A549 (cell line): ENCODE measurements around the gene HADHA. TPM values are rescaled to one million over a fixed set of nuclear protein-coding genes. Genes with fewer than 3 reads are reported as not detected.

Experiments
- ATAC-seq, 2 experiments: fragments of 200-7000 bp in 1 of 2; fragments of >200 bp in 1 of 2; cut with Nextera tagmentation in 1 of 2; cut with Tn5 transposase in 1 of 2; 3 replicates each; pipeline versions ENCODE4 v1.8.0 to v1.9.1; 2018 to 2020; ENCODE audit warnings: mild to moderate bottlenecking in 1 of 2, moderate library complexity in 1 of 2
- CTCF ChIA-PET: fragments of 300-600 bp; sonication (Branson Sonifier 250); formaldehyde crosslinking; extraction: SDS; loops from one replicate; lab custom pipeline; 2021; ENCODE audit warnings: antibody characterized with exemption, inconsistent platforms; lab: Yijun Ruan, JAX
- POLR2A ChIA-PET: fragments of 350-600 bp; formaldehyde crosslinking; extraction: SDS; loops from one replicate; lab custom pipeline; 2021; ENCODE audit warnings: antibody characterized with exemption, inconsistent platforms; lab: Yijun Ruan, JAX
- DNase-seq, 2 experiments: peaks; one replicate each; pipeline versions ENCODE4 v3.0.0 to v3.0.0-alpha.2; 2011 to 2016; ENCODE audit warnings: low read depth in 1 of 2, low spot score in 1 of 2
- FAIRE-seq: peaks from 2 replicates; lab custom pipeline; 2011; peaks lifted over from hg19 to GRCh38; lab: Jason Lieb, UNC
- H3K27ac ChIP-seq, 2 experiments: fragments of >200 bp; sonication (Bioruptor Twin); formaldehyde crosslinking; 3 replicates each; pipeline ENCODE4 v1.5.1; 2016 to 2017
- H3K4me1 ChIP-seq: fragments of >200 bp; sonication (Bioruptor Twin); formaldehyde crosslinking; 3 replicates; pipeline ENCODE4 v1.6.1; 2016
- H3K4me2 ChIP-seq: fragments of >200 bp; sonication (Bioruptor Twin); formaldehyde crosslinking; 3 replicates; pipeline ENCODE4 v1.6.1; 2016
- H3K4me3 ChIP-seq: fragments of >200 bp; sonication (Bioruptor Twin); formaldehyde crosslinking; 3 replicates; pipeline ENCODE4 v1.5.1; 2016
- H3K9me3 ChIP-seq: fragments of >200 bp; sonication (Bioruptor Twin); formaldehyde crosslinking; 3 replicates; pipeline ENCODE4 v1.6.1; 2016
- BHLHE40 ChIP-seq: IDR thresholded peaks from 2 replicates; pipeline ENCODE4 v1.6.1; 2012; ENCODE audit warnings: low read depth, low read length, inconsistent platforms
- CHD2 ChIP-seq: fragments of 150-350 bp; IDR thresholded peaks from 2 replicates; pipeline ENCODE4 v1.6.1; 2014; ENCODE audit warnings: low read length; ENCODE audit not compliant: partially characterized antibody
- ESRRA ChIP-seq: fragments of 150-350 bp; IDR thresholded peaks from 2 replicates; pipeline ENCODE4 v1.6.1; 2014; ENCODE audit warnings: mild to moderate bottlenecking, low read length, borderline replicate concordance
- FOSB ChIP-seq: fragments of 250-450 bp; sonication (Bioruptor Pico); IDR thresholded peaks from 2 replicates; pipeline ENCODE4 v1.5.0; 2020; ENCODE audit warnings: mild to moderate bottlenecking, moderate library complexity
- FOSL2 ChIP-seq, 2 experiments: fragments of 450-650 bp in 1 of 2; fragments of >200 bp in 1 of 2; sonication (Bioruptor Twin) in 1 of 2; formaldehyde crosslinking; IDR thresholded peaks; 2 replicates each; pipeline versions ENCODE4 v1.5.0 to v1.6.1; 2016 to 2020; ENCODE audit warnings: mild to moderate bottlenecking in 1 of 2, moderate library complexity in 1 of 2
- GATA3 ChIP-seq: IDR thresholded peaks from 2 replicates; pipeline ENCODE4 v1.6.1; 2012; ENCODE audit warnings: borderline replicate concordance
- HDAC2 ChIP-seq: fragments of 200-600 bp; sonication (generic); IDR thresholded peaks from 2 replicates; pipeline ENCODE4 v1.6.1; 2016
- HOXB13 ChIP-seq: fragments of 250-450 bp; sonication (Bioruptor Pico); IDR thresholded peaks from 2 replicates; pipeline ENCODE4 v1.5.0; 2020; ENCODE audit warnings: low read depth, mild to moderate bottlenecking, moderate library complexity
- JUNB ChIP-seq: fragments of >200 bp; sonication (Bioruptor Twin); formaldehyde crosslinking; IDR thresholded peaks from 2 replicates; pipeline ENCODE4 v1.6.1; 2016
- KDM1A ChIP-seq: fragments of 200-600 bp; sonication (generic); IDR thresholded peaks from 2 replicates; pipeline ENCODE4 v1.6.1; 2016; ENCODE audit warnings: low read depth, mild to moderate bottlenecking
- KDM5A ChIP-seq: fragments of 200-600 bp; sonication (generic); IDR thresholded peaks from 2 replicates; pipeline ENCODE4 v1.6.1; 2016; ENCODE audit warnings: antibody characterized with exemption, mild to moderate bottlenecking
- POLR2AphosphoS2 ChIP-seq: conservative IDR thresholded peaks from 2 replicates; pipeline ENCODE4 v1.6.1; 2012; ENCODE audit warnings: low read length, improper control_type of control experiment, inconsistent platforms
- RFX5 ChIP-seq: fragments of 450-650 bp; IDR thresholded peaks from 2 replicates; pipeline ENCODE4 v1.7.1; 2014; ENCODE audit warnings: antibody characterized with exemption, mild to moderate bottlenecking, moderate library complexity
- RNF2 ChIP-seq: fragments of 200-600 bp; sonication (generic); IDR thresholded peaks from 2 replicates; pipeline ENCODE4 v1.6.1; 2016; ENCODE audit warnings: low read depth, mild to moderate bottlenecking, antibody characterized with exemption, moderate library complexity, borderline replicate concordance
- TFCP2L1 ChIP-seq: fragments of 250-450 bp; sonication (Bioruptor Pico); IDR thresholded peaks from 2 replicates; pipeline ENCODE4 v1.5.0; 2021; ENCODE audit warnings: mild to moderate bottlenecking
- ZSCAN20 ChIP-seq: fragments of 250-450 bp; sonication (Bioruptor Pico); IDR thresholded peaks from 2 replicates; pipeline ENCODE4 v1.8.0; 2022; ENCODE audit warnings: mild to moderate bottlenecking, moderate library complexity
- WGBS: methylation state at CpG from one replicate; pipeline ENCODE4 v1.1.6; 2017; ENCODE audit errors: missing lambda C conversion rate; 5-methylcytosine and 5-hydroxymethylcytosine counted together
- polyA plus RNA-seq, 4 experiments: library from polyadenylated mRNA; depleted of rRNA in 3 of 4; stranded (reverse); fragments of >200 nt; fragmentation: RNase III in 1 of 4; extraction: RNeasy Plus Mini Kit Qiagen cat#74134 plus additional on column Dnase treatment in 1 of 4; gene quantifications; 2 replicates in 3 of 4; 3 replicates in 1 of 4; pipeline ENCODE4 v1.2.3, GENCODE V29; 2011 to 2017
- TF ChIP-seq, protein P1 (sequence below): IDR thresholded peaks from 2 replicates; pipeline ENCODE4 v1.6.1; 2012; ENCODE audit warnings: low read depth, borderline replicate concordance
- TF ChIP-seq, protein P2 (sequence below): IDR thresholded peaks from 2 replicates; pipeline ENCODE4 v1.6.1; 2012
- TF ChIP-seq, protein P3 (sequence below): fragments of 150-350 bp; IDR thresholded peaks from 2 replicates; pipeline ENCODE4 v1.6.1; 2014; ENCODE audit warnings: low read depth, mild to moderate bottlenecking, low read length
- TF ChIP-seq, protein P4 (sequence below): fragments of 450-650 bp; IDR thresholded peaks from 2 replicates; pipeline ENCODE4 v1.6.1; 2014; ENCODE audit warnings: antibody characterized with exemption
- TF ChIP-seq, protein P5 (sequence below): fragments of 250-450 bp; sonication (Bioruptor Pico); IDR thresholded peaks from 2 replicates; pipeline ENCODE4 v1.5.0; 2020; ENCODE audit warnings: low read depth, mild to moderate bottlenecking, moderate library complexity

The HADHA gene
- polyA plus RNA-seq, 2 of the 4 experiments (the other 2 are of a cell fraction), result 122 to 174 TPM

DNA sequence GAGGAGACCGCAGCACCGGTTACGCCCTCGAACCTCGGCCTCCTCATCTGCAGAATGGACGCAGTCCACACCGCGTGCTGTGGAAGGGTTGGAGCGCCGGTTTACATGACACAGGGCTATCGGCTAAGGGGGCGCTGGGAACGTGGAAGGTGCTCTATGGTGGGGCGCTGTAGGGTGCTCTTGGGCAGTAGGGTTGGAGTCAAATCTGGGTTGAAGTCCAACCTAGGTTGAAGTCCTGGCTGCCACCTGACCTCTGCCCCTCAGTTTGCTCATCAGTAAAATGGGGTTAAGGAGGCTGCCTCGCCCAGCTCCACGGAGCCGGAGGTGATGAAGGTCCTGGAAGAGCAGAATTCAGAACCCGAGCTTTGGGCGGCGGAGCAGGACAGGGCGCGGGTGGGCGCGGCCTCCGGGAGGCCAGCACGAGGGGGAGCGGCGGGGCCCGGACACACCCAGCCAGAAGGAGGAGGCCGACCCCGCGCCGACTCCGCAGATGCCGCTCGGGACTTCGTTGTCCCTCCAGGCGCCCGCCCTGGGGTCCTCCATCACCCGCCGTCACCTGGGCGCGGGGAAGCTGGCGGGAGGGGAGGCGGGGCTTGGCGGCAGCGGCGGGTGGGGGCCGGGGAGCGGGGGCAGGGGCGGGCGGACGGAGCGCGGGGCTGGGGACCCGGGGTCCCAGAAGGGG lies 72.1 kb downstream of the HADHA start:
- Histone ChIP-seq H3K4me3 (peak overlapping the region; percentile 68), H3K4me2 (peak overlapping the region; percentile 88), H3K27ac (peak overlapping the region; percentile 76 to 93; a peak in 5 of 6 replicates), H3K9me3 (no peaks in the 10 kb centered on the region)
- POLR2A ChIA-PET, result interaction anchor here (0.8 kb wide), 1 partner anchor 13 kb away, joined by 3 read pairs; no protein-coding TSS in a partner anchor
- ATAC-seq, result peak; percentile 2 to 46; a peak in 4 of 6 replicates
- no peak for FAIRE-seq
- peak; percentile 46; the same call in 1 of the 2 replicates for TF ChIP-seq TFCP2L1 (CRISPR knock-in tag)
- no peak for TF ChIP-seq POLR2AphosphoS2
- TF ChIP-seq ESRRA, result 0 out of 2 replicates have a peak, but pooled peaks have one; percentile 39
- TF ChIP-seq FOSL2 (IDR thresholded peaks at IDR 0.05), result no peak
- TF ChIP-seq FOSL2 (CRISPR knock-in tag; IDR thresholded peaks at IDR 0.05), result no peak
- TF ChIP-seq, protein P1, sequence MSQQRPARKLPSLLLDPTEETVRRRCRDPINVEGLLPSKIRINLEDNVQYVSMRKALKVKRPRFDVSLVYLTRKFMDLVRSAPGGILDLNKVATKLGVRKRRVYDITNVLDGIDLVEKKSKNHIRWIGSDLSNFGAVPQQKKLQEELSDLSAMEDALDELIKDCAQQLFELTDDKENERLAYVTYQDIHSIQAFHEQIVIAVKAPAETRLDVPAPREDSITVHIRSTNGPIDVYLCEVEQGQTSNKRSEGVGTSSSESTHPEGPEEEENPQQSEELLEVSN, result 0 out of 2 replicates have a peak, but pooled peaks have one; percentile 16
- TF ChIP-seq, protein P2, sequence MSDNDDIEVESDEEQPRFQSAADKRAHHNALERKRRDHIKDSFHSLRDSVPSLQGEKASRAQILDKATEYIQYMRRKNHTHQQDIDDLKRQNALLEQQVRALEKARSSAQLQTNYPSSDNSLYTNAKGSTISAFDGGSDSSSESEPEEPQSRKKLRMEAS, result no peak; the same call in 1 of the 2 replicates
- TF ChIP-seq, protein P3, sequence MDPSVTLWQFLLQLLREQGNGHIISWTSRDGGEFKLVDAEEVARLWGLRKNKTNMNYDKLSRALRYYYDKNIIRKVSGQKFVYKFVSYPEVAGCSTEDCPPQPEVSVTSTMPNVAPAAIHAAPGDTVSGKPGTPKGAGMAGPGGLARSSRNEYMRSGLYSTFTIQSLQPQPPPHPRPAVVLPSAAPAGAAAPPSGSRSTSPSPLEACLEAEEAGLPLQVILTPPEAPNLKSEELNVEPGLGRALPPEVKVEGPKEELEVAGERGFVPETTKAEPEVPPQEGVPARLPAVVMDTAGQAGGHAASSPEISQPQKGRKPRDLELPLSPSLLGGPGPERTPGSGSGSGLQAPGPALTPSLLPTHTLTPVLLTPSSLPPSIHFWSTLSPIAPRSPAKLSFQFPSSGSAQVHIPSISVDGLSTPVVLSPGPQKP, result no peak
- no peak for TF ChIP-seq CHD2
- no peak for TF ChIP-seq HOXB13 (CRISPR knock-in tag)
- peak; percentile 86 for TF ChIP-seq KDM1A
- no peak for TF ChIP-seq KDM5A
- TF ChIP-seq FOSB (CRISPR knock-in tag), result no peak
- TF ChIP-seq HDAC2, result 0 out of 2 replicates have a peak, but pooled peaks have one; percentile 42
- TF ChIP-seq, protein P4, sequence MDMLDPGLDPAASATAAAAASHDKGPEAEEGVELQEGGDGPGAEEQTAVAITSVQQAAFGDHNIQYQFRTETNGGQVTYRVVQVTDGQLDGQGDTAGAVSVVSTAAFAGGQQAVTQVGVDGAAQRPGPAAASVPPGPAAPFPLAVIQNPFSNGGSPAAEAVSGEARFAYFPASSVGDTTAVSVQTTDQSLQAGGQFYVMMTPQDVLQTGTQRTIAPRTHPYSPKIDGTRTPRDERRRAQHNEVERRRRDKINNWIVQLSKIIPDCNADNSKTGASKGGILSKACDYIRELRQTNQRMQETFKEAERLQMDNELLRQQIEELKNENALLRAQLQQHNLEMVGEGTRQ, result no peak
- no peak for TF ChIP-seq BHLHE40
- TF ChIP-seq, all 56 proteins: peak for 5
- peaks cover 6% of the 10 kb centered on the region; the same call in 1 of the 3 replicates for H3K4me1 ChIP-seq
- 34% methylated on average over 46 of the region's 56 CpGs for WGBS
- DNase-seq, result peak; percentile 40 to 55
- CTCF ChIA-PET, result interaction anchor here (0.6 to 6.2 kb wide), 11 partner anchors 9 to 335 kb away, joined by 3 to 77 read pairs (median 4); partner anchors contain the start of genes HADHA and HADHB

DNA sequence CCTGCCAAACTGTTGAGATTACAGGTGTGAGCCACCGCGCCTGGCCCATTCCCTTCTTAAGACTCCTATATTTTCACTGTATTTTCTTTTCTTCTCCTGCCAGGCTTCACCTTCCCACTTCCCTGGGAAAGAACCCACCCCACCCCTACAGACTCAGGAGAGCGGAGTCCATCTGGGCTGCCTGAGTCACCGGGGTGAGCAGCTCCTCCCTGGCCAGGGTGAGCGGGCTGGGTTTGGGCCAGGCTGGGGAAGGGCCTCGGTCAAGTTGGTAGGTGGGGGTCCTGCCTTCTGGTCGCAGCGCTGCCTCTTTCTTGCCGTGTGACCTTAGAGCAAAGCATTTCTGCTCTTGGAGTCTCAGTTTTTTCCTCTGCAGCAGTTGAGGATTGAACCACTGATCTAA lies 73.6 kb downstream of the HADHA start:
- FAIRE-seq, result no peak
- no peak overlapping the region for H3K4me3 ChIP-seq

More for the DNA sequence above, 73.6 kb downstream of the HADHA start:
- CTCF ChIA-PET, result interaction anchor here (0.8 to 6.2 kb wide), 7 partner anchors 9 to 411 kb away, joined by 3 to 77 read pairs (median 3); no protein-coding TSS in a partner anchor
- 87% methylated on average over 9 of the region's 9 CpGs for WGBS
- TF ChIP-seq ESRRA (no peak), JUNB (no peak), GATA3 (no peak), RFX5 (no peak), ZSCAN20 (CRISPR knock-in tag) (no peak), RNF2 (no peak)
- TF ChIP-seq, protein P4, result no peak
- TF ChIP-seq, protein P5, sequence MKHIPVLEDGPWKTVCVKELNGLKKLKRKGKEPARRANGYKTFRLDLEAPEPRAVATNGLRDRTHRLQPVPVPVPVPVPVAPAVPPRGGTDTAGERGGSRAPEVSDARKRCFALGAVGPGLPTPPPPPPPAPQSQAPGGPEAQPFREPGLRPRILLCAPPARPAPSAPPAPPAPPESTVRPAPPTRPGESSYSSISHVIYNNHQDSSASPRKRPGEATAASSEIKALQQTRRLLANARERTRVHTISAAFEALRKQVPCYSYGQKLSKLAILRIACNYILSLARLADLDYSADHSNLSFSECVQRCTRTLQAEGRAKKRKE (CRISPR knock-in tag), result no peak
- no peak overlapping the region for H3K27ac ChIP-seq
- POLR2A ChIA-PET, result no interaction called here
- H3K9me3 ChIP-seq, result no peaks in the 10 kb centered on the region
- H3K4me2 ChIP-seq, result no peak overlapping the region
- DNase-seq (no peak), ATAC-seq (no peak)
- peaks cover 6% of the 10 kb centered on the region; the same call in 1 of the 3 replicates for H3K4me1 ChIP-seq
